ENCODE results near the gene VSTM1.

- TF ChIP-seq, protein P1, sequence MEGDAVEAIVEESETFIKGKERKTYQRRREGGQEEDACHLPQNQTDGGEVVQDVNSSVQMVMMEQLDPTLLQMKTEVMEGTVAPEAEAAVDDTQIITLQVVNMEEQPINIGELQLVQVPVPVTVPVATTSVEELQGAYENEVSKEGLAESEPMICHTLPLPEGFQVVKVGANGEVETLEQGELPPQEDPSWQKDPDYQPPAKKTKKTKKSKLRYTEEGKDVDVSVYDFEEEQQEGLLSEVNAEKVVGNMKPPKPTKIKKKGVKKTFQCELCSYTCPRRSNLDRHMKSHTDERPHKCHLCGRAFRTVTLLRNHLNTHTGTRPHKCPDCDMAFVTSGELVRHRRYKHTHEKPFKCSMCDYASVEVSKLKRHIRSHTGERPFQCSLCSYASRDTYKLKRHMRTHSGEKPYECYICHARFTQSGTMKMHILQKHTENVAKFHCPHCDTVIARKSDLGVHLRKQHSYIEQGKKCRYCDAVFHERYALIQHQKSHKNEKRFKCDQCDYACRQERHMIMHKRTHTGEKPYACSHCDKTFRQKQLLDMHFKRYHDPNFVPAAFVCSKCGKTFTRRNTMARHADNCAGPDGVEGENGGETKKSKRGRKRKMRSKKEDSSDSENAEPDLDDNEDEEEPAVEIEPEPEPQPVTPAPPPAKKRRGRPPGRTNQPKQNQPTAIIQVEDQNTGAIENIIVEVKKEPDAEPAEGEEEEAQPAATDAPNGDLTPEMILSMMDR (IDR thresholded peaks at IDR 0.05) = no peak
- no peak for TF ChIP-seq POLR2AphosphoS5 (IDR thresholded peaks at IDR 0.05)
These were observed 44.3 kb upstream of the VSTM1 start for GRCh38 chr19:54107876-54108490.

Measured in breast epithelium (tissue), 3 donors.